Activated CD4-positive, CD25-positive, alpha-beta regulatory T cell treated with anti-CD3 and anti-CD28 coated beads, Interleukin-2, amount 50 U/mL, for 24 hours (primary cell): Measurements from ENCODE around the gene PPIL1.

Source experiments
- ATAC-seq, 2 donors: fragments of 150-1000 bp; cut with Tn5 transposase; one replicate each; pipeline ENCODE4 v1.10.0; 2021; ENCODE audit warnings: mild to moderate bottlenecking in 1 of 2, moderate library complexity in 1 of 2

PPIL1 gene

GRCh38 chr6:36853325-36853724, 21.3 kb downstream of the PPIL1 start:
- no peak for ATAC-seq

- ATAC-seq, result no peak
Observed at GRCh38 chr6:36852481-36853147, 22.0 kb downstream of the PPIL1 start.

- no peak for ATAC-seq
Observed at GRCh38 chr6:36851626-36852025, 23.0 kb downstream of the PPIL1 start.

- ATAC-seq, result no peak
Observed at GRCh38 chr6:36851149-36851614, 23.4 kb downstream of the PPIL1 start.

- no peak for ATAC-seq
Observed at GRCh38 chr6:36850021-36850420, 24.6 kb downstream of the PPIL1 start.

GRCh38 chr6:36848658-36849441, 25.8 kb downstream of the PPIL1 start:
- ATAC-seq, result no peak

- no peak for ATAC-seq
Observed at GRCh38 chr6:36847991-36848390, 26.6 kb downstream of the PPIL1 start.

GRCh38 chr6:36847152-36847551, 27.5 kb downstream of the PPIL1 start:
- ATAC-seq, result no peak

GRCh38 chr6:36845233-36845632, 29.4 kb downstream of the PPIL1 start:
- no peak for ATAC-seq

- no peak for ATAC-seq
Observed at GRCh38 chr6:36844232-36845170, 30.1 kb downstream of the PPIL1 start.

GRCh38 chr6:36843170-36843569, 31.4 kb downstream of the PPIL1 start:
- no peak for ATAC-seq

GRCh38 chr6:36841756-36842155, 32.8 kb downstream of the PPIL1 start:
- no peak for ATAC-seq

GRCh38 chr6:36840432-36841403, 33.9 kb downstream of the PPIL1 start:
- ATAC-seq, result peak; percentile 15 to 37

- peak; percentile 49 to 50 for ATAC-seq
Observed at GRCh38 chr6:36839749-36840431, 34.7 kb downstream of the PPIL1 start.

- ATAC-seq, result no peak
Observed at GRCh38 chr6:36838896-36839748, 35.5 kb downstream of the PPIL1 start, which contains the start of gene CPNE5. Gene CPNE5, minus strand, starts transcription at chr6:36839444. Its CDS starts 67 bp downstream, at chr6:36839377.

- ATAC-seq, result no peak
Observed at GRCh38 chr6:36837686-36838085, 36.9 kb downstream of the PPIL1 start.

GRCh38 chr6:36837022-36837339, 37.6 kb downstream of the PPIL1 start:
- no peak for ATAC-seq

GRCh38 chr6:36836111-36837021, 38.2 kb downstream of the PPIL1 start:
- no peak for ATAC-seq
